Spleen (tissue), 7 donors: Measurements from ENCODE around the gene TCAF1.
"Not testable (repeated sequence)": the region's sequence is repeated elsewhere in the genome, so short reads cannot be mapped to it uniquely, and the experiment has no call there.

Experiments used
- POLR2AphosphoS5 ChIP-seq, 3 donors: sonication (generic); formaldehyde crosslinking; IDR thresholded peaks; one replicate each; pipeline ENCODE4 v1.5.1; 2017; ENCODE audit warnings: antibody characterized with exemption in 3 of 3
- TF ChIP-seq, protein P1 (sequence below), 11 experiments: fragments of 200-600 bp in 7 of 11; fragments of 450-650 bp in 4 of 11; sonication (generic) in 4 of 11; IDR thresholded peaks in 8 of 11; conservative IDR thresholded peaks in 3 of 11; 1 replicate in 7 of 11; 2 replicates in 4 of 11; pipeline versions ENCODE4 v1.4.0 to v1.8.0; 2016 to 2021; ENCODE audit warnings: antibody characterized with exemption in 11 of 11, inconsistent platforms in 4 of 11, mild to moderate bottlenecking in 1 of 11
- donor health status: DM: no; HTN: no; CAD: no; lungs with moderate emphysema.
- donor health status: DM: no; HTN: no; CAD: no.
- donor health status: DM: no; HTN: no; CAD: no.

DNA sequence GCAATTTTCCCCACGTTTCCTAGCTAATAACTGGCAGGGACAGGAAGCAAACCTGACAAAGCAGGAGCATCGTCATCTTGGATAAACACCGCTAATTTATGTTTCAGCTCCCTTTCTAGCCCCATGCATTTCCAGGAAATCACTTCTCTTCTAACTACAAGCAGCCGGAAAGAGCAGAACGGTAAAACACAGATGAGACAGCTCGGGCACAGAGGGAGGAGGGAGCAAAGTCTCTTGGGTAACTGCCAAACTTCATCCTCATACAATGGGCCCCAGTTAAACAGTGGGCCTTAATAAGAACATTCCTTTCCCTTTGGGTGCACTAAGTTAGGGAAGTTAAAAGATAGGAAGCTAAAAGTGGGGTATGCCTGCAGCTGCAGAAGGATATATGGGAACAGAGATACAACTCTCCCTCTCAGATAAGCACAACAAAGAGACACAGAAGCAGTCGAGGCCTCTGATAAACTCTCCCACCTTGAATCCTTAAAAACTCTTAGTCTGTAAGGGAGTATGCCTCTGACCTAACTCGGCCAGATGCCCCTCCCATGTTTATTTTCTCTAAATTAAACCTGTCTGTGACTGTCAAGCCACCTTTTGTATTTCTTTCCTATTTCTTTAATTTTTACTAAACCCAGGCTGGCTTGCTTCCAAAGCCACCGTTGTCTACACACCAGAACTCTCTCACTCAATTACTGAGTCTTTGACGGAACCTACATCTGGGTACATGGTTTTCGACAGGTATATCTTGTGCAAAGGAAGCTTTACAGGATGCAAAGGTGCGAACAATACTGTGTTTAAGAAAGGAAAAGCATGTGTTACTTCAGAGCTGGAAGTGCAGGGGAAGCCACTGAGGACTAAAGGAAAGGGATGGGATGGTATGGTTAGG is 80.3 kb downstream of the TCAF1 start:
- TF ChIP-seq, protein P1, sequence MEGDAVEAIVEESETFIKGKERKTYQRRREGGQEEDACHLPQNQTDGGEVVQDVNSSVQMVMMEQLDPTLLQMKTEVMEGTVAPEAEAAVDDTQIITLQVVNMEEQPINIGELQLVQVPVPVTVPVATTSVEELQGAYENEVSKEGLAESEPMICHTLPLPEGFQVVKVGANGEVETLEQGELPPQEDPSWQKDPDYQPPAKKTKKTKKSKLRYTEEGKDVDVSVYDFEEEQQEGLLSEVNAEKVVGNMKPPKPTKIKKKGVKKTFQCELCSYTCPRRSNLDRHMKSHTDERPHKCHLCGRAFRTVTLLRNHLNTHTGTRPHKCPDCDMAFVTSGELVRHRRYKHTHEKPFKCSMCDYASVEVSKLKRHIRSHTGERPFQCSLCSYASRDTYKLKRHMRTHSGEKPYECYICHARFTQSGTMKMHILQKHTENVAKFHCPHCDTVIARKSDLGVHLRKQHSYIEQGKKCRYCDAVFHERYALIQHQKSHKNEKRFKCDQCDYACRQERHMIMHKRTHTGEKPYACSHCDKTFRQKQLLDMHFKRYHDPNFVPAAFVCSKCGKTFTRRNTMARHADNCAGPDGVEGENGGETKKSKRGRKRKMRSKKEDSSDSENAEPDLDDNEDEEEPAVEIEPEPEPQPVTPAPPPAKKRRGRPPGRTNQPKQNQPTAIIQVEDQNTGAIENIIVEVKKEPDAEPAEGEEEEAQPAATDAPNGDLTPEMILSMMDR (IDR thresholded peaks at IDR 0.05 in 8 of 11, conservative IDR thresholded peaks at IDR 0.05 in 3 of 11): not testable (repeated sequence)
- not testable (repeated sequence) for TF ChIP-seq POLR2AphosphoS5 (IDR thresholded peaks at IDR 0.05)
